ENCODE results near the gene HLA-DRB1. TPM values are rescaled to one million over a fixed set of nuclear protein-coding genes. Genes with fewer than 3 reads are reported as not detected.
"Not testable (repeated sequence)": the region's sequence is repeated elsewhere in the genome, so short reads cannot be mapped to it uniquely, and the experiment has no call there.

Gene HLA-DRB1
- total RNA-seq, 2 donors from 2014 or later, result 50.0 to 80.3 TPM

DNA sequence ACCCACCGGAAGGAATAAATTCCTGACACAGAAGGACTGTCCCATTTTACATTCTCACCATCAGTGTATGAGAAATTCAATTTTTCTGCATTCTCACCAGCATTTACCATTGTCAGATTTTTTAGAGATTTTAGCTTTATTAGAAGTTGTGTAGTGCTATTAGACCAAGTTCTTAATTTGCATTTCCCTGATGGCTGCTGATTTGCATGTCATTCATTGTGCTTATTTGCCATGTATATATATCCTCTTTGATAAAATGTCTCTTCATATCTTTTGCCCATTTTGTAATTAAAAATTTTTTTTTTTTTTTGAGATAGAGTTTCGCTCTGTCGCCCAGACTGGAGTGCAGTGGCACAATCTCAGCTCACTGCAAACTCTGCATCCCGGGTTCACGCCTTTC is 49.8 kb downstream of the HLA-DRB1 start:
- ATAC-seq (ENCODE audit: insufficient number of reproducible peaks, low FRiP score, low read depth) (no peak), DNase-seq (ENCODE audit: low spot score) (no peak)
- Histone ChIP-seq H3K4me3 (no peak overlapping the region), H3K36me3 (no peaks in the 10 kb centered on the region), H3K4me1 (ENCODE audit: control insufficient read depth in 1 of 2, low read depth in 2 of 2) (no peaks in the 10 kb centered on the region), H3K27ac (no peak overlapping the region), H3K27me3 (replicated peaks; ENCODE audit: insufficient read depth) (no peaks in the 10 kb centered on the region), H3K9me3 (no peaks in the 10 kb centered on the region)
- TF ChIP-seq, protein P1, sequence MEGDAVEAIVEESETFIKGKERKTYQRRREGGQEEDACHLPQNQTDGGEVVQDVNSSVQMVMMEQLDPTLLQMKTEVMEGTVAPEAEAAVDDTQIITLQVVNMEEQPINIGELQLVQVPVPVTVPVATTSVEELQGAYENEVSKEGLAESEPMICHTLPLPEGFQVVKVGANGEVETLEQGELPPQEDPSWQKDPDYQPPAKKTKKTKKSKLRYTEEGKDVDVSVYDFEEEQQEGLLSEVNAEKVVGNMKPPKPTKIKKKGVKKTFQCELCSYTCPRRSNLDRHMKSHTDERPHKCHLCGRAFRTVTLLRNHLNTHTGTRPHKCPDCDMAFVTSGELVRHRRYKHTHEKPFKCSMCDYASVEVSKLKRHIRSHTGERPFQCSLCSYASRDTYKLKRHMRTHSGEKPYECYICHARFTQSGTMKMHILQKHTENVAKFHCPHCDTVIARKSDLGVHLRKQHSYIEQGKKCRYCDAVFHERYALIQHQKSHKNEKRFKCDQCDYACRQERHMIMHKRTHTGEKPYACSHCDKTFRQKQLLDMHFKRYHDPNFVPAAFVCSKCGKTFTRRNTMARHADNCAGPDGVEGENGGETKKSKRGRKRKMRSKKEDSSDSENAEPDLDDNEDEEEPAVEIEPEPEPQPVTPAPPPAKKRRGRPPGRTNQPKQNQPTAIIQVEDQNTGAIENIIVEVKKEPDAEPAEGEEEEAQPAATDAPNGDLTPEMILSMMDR (IDR thresholded peaks at IDR 0.05), result no peak

DNA sequence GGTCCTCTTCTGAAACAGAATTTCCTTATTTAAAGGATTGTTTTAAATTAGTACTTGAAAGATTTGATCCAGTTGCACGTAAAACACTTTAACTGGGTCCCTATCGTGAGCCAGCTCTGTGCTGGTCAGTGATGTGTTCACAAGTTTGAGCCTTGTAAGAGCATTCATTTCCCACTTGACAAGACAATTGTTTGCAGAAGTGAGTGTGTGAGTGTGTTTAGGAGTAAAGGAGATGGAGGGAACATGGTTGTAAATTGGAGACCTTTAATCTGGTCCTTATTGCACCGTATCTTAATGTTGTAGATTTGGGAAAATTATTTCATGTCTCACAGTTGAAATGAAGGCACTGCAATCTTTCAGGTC is 59.2 kb downstream of the HLA-DRB1 start:
- not testable (repeated sequence) for ATAC-seq (ENCODE audit: insufficient number of reproducible peaks, low FRiP score, low read depth); H3K27me3 ChIP-seq (replicated peaks; ENCODE audit: insufficient read depth); H3K27ac ChIP-seq; H3K4me3 ChIP-seq; H3K36me3 ChIP-seq; H3K9me3 ChIP-seq; H3K4me1 ChIP-seq (ENCODE audit: control insufficient read depth in 1 of 2, low read depth in 2 of 2); DNase-seq (ENCODE audit: low spot score)

DNA sequence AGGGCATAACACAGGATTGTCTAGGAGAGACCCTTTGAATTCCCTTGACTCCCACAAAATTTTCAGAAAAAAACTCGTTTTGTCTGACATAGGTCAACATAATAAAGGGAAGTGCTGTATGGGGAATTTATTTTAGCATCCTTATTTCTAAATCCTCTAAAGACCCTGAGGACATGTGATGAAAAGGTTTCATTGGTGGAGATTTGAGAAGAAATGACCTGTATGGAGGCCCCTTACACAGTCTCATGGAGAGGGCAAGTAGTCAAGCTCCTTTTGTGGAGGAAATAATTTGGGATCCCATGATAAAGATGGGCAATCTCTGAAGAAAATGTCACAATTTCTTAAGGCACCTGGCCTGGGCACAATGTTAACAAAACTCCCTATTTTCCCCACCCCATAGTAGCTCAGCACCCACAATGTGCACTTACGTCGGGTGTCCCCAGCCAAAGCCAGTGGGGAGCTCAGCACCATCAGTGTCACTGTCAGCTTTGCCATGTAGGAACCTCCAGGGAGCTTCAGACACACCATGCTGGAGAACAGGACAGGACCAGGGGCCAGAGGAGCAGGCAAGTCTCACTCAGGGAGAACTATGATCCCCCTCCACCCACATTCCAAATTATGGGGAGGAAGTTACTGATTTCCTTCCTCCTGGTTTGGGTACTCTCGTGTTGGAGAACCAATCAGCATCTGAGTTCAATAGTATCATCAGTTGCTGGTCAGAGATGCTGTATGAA is 59.8 kb downstream of the HLA-DRB1 start, which contains the start of gene HLA-DRB5:
Gene HLA-DRB5, minus strand, starts transcription at position 591 of the 734 bp plus-strand sequence. Its CDS starts 63 bp downstream, at position 528.
- H3K27ac ChIP-seq, result no peak within 1 kb of the TSS
- ATAC-seq (ENCODE audit: insufficient number of reproducible peaks, low FRiP score, low read depth), result no peak

More for the DNA sequence above, 59.8 kb downstream of the HLA-DRB1 start, which contains the start of gene HLA-DRB5:
- H3K9me3 ChIP-seq, result no peaks in the 10 kb centered on the region
- no peak within 1 kb of the TSS for H3K4me3 ChIP-seq
- H3K36me3 ChIP-seq, result no peaks in the 10 kb centered on the region
- no peaks in the 10 kb centered on the region for H3K27me3 ChIP-seq (replicated peaks; ENCODE audit: insufficient read depth)
- TF ChIP-seq, protein P1 (IDR thresholded peaks at IDR 0.05), result no peak
- DNase-seq (ENCODE audit: low spot score), result no peak
- no peaks in the 10 kb centered on the region for H3K4me1 ChIP-seq (ENCODE audit: control insufficient read depth in 1 of 2, low read depth in 2 of 2)

Other genes starting within 250 kb of the HLA-DRB1 start
- gene TSBP1, start 217.9 kb downstream of the HLA-DRB1 start, total RNA-seq, result not detected
- gene BTNL2, start 182.7 kb downstream of the HLA-DRB1 start, total RNA-seq, result not detected
- 100 to 1,000 TPM; 244 to 342 TPM for gene HLA-DRA, start 150.0 kb downstream of the HLA-DRB1 start, total RNA-seq
- 1 to 10 TPM in 1 of 2 donors, not detected in 1; 3.4 TPM for gene HLA-DRB5, start 59.6 kb downstream of the HLA-DRB1 start, total RNA-seq
- gene HLA-DQA1, start 47.6 kb upstream of the HLA-DRB1 start, total RNA-seq, result 10 to 100 TPM in 1 of 2 donors, 1 to 10 TPM in 1; 4.5 to 24.4 TPM
- 10 to 100 TPM in 1 of 2 donors, 1 to 10 TPM in 1; 2.0 to 11.1 TPM for gene HLA-DQB1, start 76.8 kb upstream of the HLA-DRB1 start, total RNA-seq
- gene HLA-DQA2, start 151.5 kb upstream of the HLA-DRB1 start, total RNA-seq, result 1 to 10 TPM in 1 of 2 donors, under 1 TPM in 1; 0.85 to 1.4 TPM
- gene HLA-DQB2, start 173.7 kb upstream of the HLA-DRB1 start, total RNA-seq, result 1 to 10 TPM in 1 of 2 donors, not detected in 1; 2.4 TPM
- gene HLA-DOB, start 227.2 kb upstream of the HLA-DRB1 start, total RNA-seq, result under 1 TPM in 1 of 2 donors, not detected in 1; 0.54 TPM
- 10 to 100 TPM in 1 of 2 donors, 1 to 10 TPM in 1; 9.6 to 17.3 TPM for gene TAP2, start 248.9 kb upstream of the HLA-DRB1 start, total RNA-seq